ENCODE data around the gene SLC30A2. TPM values are rescaled to one million over a fixed set of nuclear protein-coding genes. Genes with fewer than 3 reads are reported as not detected.
A peak's percentile ranks its signal among the peaks of the same experiment; 100 is the strongest.

Gene SLC30A2, protein sequence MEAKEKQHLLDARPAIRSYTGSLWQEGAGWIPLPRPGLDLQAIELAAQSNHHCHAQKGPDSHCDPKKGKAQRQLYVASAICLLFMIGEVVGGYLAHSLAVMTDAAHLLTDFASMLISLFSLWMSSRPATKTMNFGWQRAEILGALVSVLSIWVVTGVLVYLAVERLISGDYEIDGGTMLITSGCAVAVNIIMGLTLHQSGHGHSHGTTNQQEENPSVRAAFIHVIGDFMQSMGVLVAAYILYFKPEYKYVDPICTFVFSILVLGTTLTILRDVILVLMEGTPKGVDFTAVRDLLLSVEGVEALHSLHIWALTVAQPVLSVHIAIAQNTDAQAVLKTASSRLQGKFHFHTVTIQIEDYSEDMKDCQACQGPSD
- total RNA-seq (2013; cell fraction: nucleolus; rRNA removed), result not detected in 2 replicates
- not detected in 2 replicates for total RNA-seq (2014; rRNA removed)
- total RNA-seq (2014; rRNA removed; fragmentation: Illumina TruSeq; extraction: Trizol), result not detected in 2 replicates
- total RNA-seq (2021), result 0.13 TPM in 1 of 2 replicates, not detected in the other
- polyA plus RNA-seq (2011; ENCODE audit: low read depth), result not detected
- polyA plus RNA-seq (2011; rRNA removed), result not detected in 2 replicates
- polyA plus RNA-seq (2011; cell fraction: cytosol; rRNA removed), result not detected in 2 replicates
- polyA plus RNA-seq (2011; cell fraction: nucleus; rRNA removed), result not detected in 2 replicates
- polyA plus RNA-seq (2012), result not detected in 2 replicates
- not detected in 2 replicates for polyA plus RNA-seq (2014; fragmentation: Illumina TruSeq; extraction: Trizol)
- polyA plus RNA-seq (2014; fragmentation: Nextera tagmentation; extraction: Ambion mirVana), result not detected
- not detected in 2 replicates for polyA plus RNA-seq (2014; rRNA removed)
- not detected for polyA plus RNA-seq (2016; fragmentation: Nextera tagmentation; extraction: Ambion mirVana)
- not detected in 2 replicates for polyA minus RNA-seq (2011; rRNA and poly(A)+ RNA removed)
- polyA minus RNA-seq (2011; cell fraction: cytosol; rRNA and poly(A)+ RNA removed), result not detected in 2 replicates
- polyA minus RNA-seq (2011; cell fraction: nucleus; rRNA and poly(A)+ RNA removed), result not detected in 2 replicates
- Bru-seq, nascent RNA, result not detected
- not detected for BruChase-seq, experiment 1, labeled RNA remaining after a 6-hour chase
- percentile 13 among the genes with signal in this experiment for BruChase-seq, experiment 2, labeled RNA remaining after a 2-hour chase
- long read RNA-seq, experiment 1, result 0 reads
- long read RNA-seq, experiment 2, result 0 reads

DNA sequence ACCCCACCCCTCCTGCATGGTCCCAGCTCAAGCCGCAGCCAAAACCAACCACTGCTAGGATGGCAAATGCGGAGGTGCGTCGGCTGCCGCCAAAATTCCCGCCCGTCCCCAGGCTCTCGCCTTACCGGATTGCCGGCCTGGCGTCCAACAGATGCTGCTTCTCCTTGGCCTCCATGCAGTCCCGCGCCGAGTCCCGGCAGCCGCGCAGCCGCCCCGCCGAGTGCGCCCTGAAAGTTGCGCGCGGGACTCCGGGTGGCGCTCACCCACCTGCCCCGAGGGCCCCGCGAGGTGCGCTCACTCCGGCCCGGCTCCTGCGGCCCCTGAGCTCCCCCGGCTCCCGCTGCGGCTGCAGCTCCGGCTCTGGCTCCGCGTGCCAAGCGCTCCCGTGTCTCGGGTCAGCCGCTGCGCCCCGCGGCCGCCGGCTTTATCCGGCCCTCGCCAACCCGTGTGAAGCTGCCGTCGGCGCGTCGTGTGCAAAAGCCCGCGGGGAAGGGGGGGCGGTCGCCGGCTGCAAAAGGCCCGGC lies at the start of gene SLC30A2:
SLC30A2 (minus strand) TSS at position 397 of the 524 bp plus-strand sequence; CDS start at position 175, 222 bp downstream.
- in situ Hi-C loops (cut with MboI) (loop anchor here (5.0 kb wide), 1 partner anchor 97 kb away; no protein-coding TSS in a partner anchor), intact Hi-C loops (cut with micrococcal nuclease; ENCODE audit: unreplicated experiment) (no loop called here)
- no peak within 1 kb of the TSS for H2AFZ ChIP-seq (ENCODE audit: control insufficient read depth, low read depth, low read length)
- TF ChIP-seq MYC (IDR thresholded peaks at IDR 0.05; ENCODE audit: insufficient read depth, insufficient read length, insufficient replicate concordance, low read length, severe bottlenecking) (no peak), NBN (IDR thresholded peaks at IDR 0.05) (no peak), CHD2 (IDR thresholded peaks at IDR 0.05; ENCODE audit: borderline replicate concordance, low read depth, low read length) (no peak), NR2C2 (IDR thresholded peaks at IDR 0.05; ENCODE audit: borderline replicate concordance, control insufficient read depth, insufficient read length, low read depth) (no peak), FOXK2 (IDR thresholded peaks at IDR 0.05) (no peak), NFXL1 (IDR thresholded peaks at IDR 0.05; ENCODE audit: borderline replicate concordance) (no peak), MXI1 (IDR thresholded peaks at IDR 0.05; ENCODE audit: low read depth, low read length) (no peak), SREBF1 (IDR thresholded peaks at IDR 0.05; ENCODE audit: low read length) (no peak), HDAC2 (IDR thresholded peaks at IDR 0.05) (no peak), GATAD2B (conservative IDR thresholded peaks at IDR 0.05; ENCODE audit: low read depth) (no peak), POLR2AphosphoS2 (IDR thresholded peaks at IDR 0.05; ENCODE audit: low read depth, low read length) (no peak), YBX1 (IDR thresholded peaks at IDR 0.05) (no peak), ASH2L (IDR thresholded peaks at IDR 0.05; ENCODE audit: borderline replicate concordance, low read depth) (no peak), POU2F2 (IDR thresholded peaks at IDR 0.05; ENCODE audit: borderline replicate concordance, low read depth, low read length) (no peak)
- TF ChIP-seq, protein P1, sequence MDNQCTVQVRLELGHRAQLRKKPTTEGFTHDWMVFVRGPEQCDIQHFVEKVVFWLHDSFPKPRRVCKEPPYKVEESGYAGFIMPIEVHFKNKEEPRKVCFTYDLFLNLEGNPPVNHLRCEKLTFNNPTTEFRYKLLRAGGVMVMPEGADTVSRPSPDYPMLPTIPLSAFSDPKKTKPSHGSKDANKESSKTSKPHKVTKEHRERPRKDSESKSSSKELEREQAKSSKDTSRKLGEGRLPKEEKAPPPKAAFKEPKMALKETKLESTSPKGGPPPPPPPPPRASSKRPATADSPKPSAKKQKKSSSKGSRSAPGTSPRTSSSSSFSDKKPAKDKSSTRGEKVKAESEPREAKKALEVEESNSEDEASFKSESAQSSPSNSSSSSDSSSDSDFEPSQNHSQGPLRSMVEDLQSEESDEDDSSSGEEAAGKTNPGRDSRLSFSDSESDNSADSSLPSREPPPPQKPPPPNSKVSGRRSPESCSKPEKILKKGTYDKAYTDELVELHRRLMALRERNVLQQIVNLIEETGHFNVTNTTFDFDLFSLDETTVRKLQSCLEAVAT (IDR thresholded peaks at IDR 0.05), result no peak
- TF ChIP-seq, protein P2, sequence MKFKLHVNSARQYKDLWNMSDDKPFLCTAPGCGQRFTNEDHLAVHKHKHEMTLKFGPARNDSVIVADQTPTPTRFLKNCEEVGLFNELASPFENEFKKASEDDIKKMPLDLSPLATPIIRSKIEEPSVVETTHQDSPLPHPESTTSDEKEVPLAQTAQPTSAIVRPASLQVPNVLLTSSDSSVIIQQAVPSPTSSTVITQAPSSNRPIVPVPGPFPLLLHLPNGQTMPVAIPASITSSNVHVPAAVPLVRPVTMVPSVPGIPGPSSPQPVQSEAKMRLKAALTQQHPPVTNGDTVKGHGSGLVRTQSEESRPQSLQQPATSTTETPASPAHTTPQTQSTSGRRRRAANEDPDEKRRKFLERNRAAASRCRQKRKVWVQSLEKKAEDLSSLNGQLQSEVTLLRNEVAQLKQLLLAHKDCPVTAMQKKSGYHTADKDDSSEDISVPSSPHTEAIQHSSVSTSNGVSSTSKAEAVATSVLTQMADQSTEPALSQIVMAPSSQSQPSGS (IDR thresholded peaks at IDR 0.05; ENCODE audit: low read length), result no peak
- no peak for ATAC-seq
- FAIRE-seq, result no peak
- no peak within 1 kb of the TSS for H3K27ac ChIP-seq (ENCODE audit: control insufficient read depth, insufficient read depth)
- H3K4me3 ChIP-seq, result no peak within 1 kb of the TSS
- no peaks in the 10 kb centered on the region for H3K4me1 ChIP-seq (ENCODE audit: control insufficient read depth, insufficient read depth, low read length)
- BruUV-seq (replicated peaks), result no TSS peak
- WGBS (ENCODE audit: insufficient coverage, insufficient replicate concordance, low lambda C conversion rate, missing lambda C conversion rate), result 3% methylated on average over 53 of the region's 62 CpGs
- ChIA-PET CTCF (no interaction called here), POLR2A (no interaction called here), SMC1A (ENCODE audit: uncharacterized antibody, unreplicated experiment) (no interaction called here), RAD21 (ENCODE audit: unreplicated experiment) (no interaction called here)
- no peak within 1 kb of the TSS for H3K4me2 ChIP-seq (ENCODE audit: control insufficient read depth, insufficient read depth)
- no peaks in the 10 kb centered on the region for H3K36me3 ChIP-seq (ENCODE audit: control insufficient read depth in 2 of 2, insufficient read depth in 2 of 2, low read length in 1 of 2)
- H3K79me2 ChIP-seq (ENCODE audit: control insufficient read depth, insufficient read depth, low read length), result no peaks in the 10 kb centered on the region
- H4K20me1 ChIP-seq (ENCODE audit: control insufficient read depth, insufficient read depth), result no peaks in the 10 kb centered on the region
- H3K9me3 ChIP-seq (replicated peaks; ENCODE audit: control insufficient read depth, insufficient read depth, low read length), result no peaks in the 10 kb centered on the region
- no peak for DNase-seq (ENCODE audit: low read depth, low spot score)
- peaks cover 13 to 19% of the 10 kb centered on the region in 2 experiments for H3K27me3 ChIP-seq (replicated peaks in 1 of 2; ENCODE audit: control insufficient read depth in 2 of 2, insufficient read depth in 2 of 2, low read length in 1 of 2)
- no peak within 1 kb of the TSS for H3K9ac ChIP-seq (ENCODE audit: control insufficient read depth, insufficient read depth, low read length)
